ENCODE results near the gene KRT6C.

Gene KRT6C

GRCh38 chr12:52436828-52437474, 36.7 kb downstream of the KRT6C start:
- in situ Hi-C loops (cut with HindIII; ENCODE audit: low sequenced_read_pairs) = no loop called here

GRCh38 chr12:52436000-52436827, 37.4 kb downstream of the KRT6C start:
- in situ Hi-C loops (cut with HindIII; ENCODE audit: low sequenced_read_pairs) = no loop called here

- in situ Hi-C loops (cut with HindIII; ENCODE audit: low sequenced_read_pairs) = no loop called here
Measured at GRCh38 chr12:52435659-52435999, 38.0 kb downstream of the KRT6C start.

GRCh38 chr12:52434760-52435530, 38.7 kb downstream of the KRT6C start:
- in situ Hi-C loops (cut with HindIII; ENCODE audit: low sequenced_read_pairs) = loop anchor here (5.0 kb wide), 1 partner anchor 38 kb away; no protein-coding TSS in a partner anchor

- in situ Hi-C loops (cut with HindIII; ENCODE audit: low sequenced_read_pairs) = loop anchor here (5.0 kb wide), 1 partner anchor 37 kb away; no protein-coding TSS in a partner anchor
Measured at GRCh38 chr12:52434081-52434733, 39.4 kb downstream of the KRT6C start, which contains the start of gene KRT75. TSS of gene KRT75 (minus strand) at chr12:52434371. CDS start at chr12:52434304, 67 bp downstream.

GRCh38 chr12:52433501-52434080, 40.0 kb downstream of the KRT6C start:
- in situ Hi-C loops (cut with HindIII; ENCODE audit: low sequenced_read_pairs) = loop anchor here (5.0 kb wide), 1 partner anchor 36 kb away; no protein-coding TSS in a partner anchor

GRCh38 chr12:52432559-52433207, 40.9 kb downstream of the KRT6C start:
- in situ Hi-C loops (cut with HindIII; ENCODE audit: low sequenced_read_pairs) = loop anchor here (5.0 kb wide), 1 partner anchor 35 kb away; no protein-coding TSS in a partner anchor

GRCh38 chr12:52428121-52428520, 45.5 kb downstream of the KRT6C start:
- in situ Hi-C loops (cut with HindIII; ENCODE audit: low sequenced_read_pairs) = no loop called here

- in situ Hi-C loops (cut with HindIII; ENCODE audit: low sequenced_read_pairs) = no loop called here
Measured at GRCh38 chr12:52427083-52427482, 46.5 kb downstream of the KRT6C start.

GRCh38 chr12:52426034-52426433, 47.6 kb downstream of the KRT6C start:
- in situ Hi-C loops (cut with HindIII; ENCODE audit: low sequenced_read_pairs) = no loop called here

GRCh38 chr12:52425466-52425865, 48.1 kb downstream of the KRT6C start:
- in situ Hi-C loops (cut with HindIII; ENCODE audit: low sequenced_read_pairs) = no loop called here

- in situ Hi-C loops (cut with HindIII; ENCODE audit: low sequenced_read_pairs) = no loop called here
Measured at GRCh38 chr12:52423661-52424500, 49.7 kb downstream of the KRT6C start.

- in situ Hi-C loops (cut with HindIII; ENCODE audit: low sequenced_read_pairs) = no loop called here
Measured at GRCh38 chr12:52423035-52423434, 50.6 kb downstream of the KRT6C start.

- in situ Hi-C loops (cut with HindIII; ENCODE audit: low sequenced_read_pairs) = no loop called here
Measured at GRCh38 chr12:52419656-52420055, 53.9 kb downstream of the KRT6C start.

GRCh38 chr12:52418576-52419110, 55.0 kb downstream of the KRT6C start:
- in situ Hi-C loops (cut with HindIII; ENCODE audit: low sequenced_read_pairs) = no loop called here

Measured in endothelial cell of hepatic sinusoid (primary cell).